WTC11 (cell line): ENCODE results near the gene METTL1. TPM values are rescaled to one million over a fixed set of nuclear protein-coding genes. Genes with fewer than 3 reads are reported as not detected.

Experiments used
- ATAC-seq: fragments of 200-7000 bp; cut with Tn5 transposase; 2 replicates; pipeline ENCODE4 v1.10.0; 2021; ENCODE audit warnings: mild to moderate bottlenecking, moderate library complexity
- CTCF ChIA-PET: fragments of 300-600 bp; sonication (Branson Sonifier 250); formaldehyde crosslinking; loops from one replicate; lab custom pipeline; 2021; ENCODE audit warnings: antibody characterized with exemption; lab: Charles Lee
- POLR2A ChIA-PET: fragments of 350-600 bp; sonication (Branson Sonifier 250); formaldehyde crosslinking; loops from one replicate; lab custom pipeline; 2021; ENCODE audit warnings: antibody characterized with exemption; lab: Charles Lee
- DNase-seq: peaks from one replicate; pipeline ENCODE4 v3.0.0; 2021; ENCODE audit warnings: low spot score
- H3K27ac Mint-ChIP-seq: 2 replicates; pipeline ENCODE4 v1.8.0; 2021; ENCODE audit warnings: mixed read lengths
- H3K27me3 Mint-ChIP-seq: 2 replicates; pipeline ENCODE4 v1.8.0; 2021; ENCODE audit warnings: low read depth, mild to moderate bottlenecking, moderate library complexity, mixed read lengths
- H3K36me3 Mint-ChIP-seq: 2 replicates; pipeline ENCODE4 v1.8.0; 2021; ENCODE audit warnings: mixed read lengths
- H3K4me1 Mint-ChIP-seq: 2 replicates; pipeline ENCODE4 v1.8.0; 2022; ENCODE audit warnings: mixed read lengths
- H3K4me3 Mint-ChIP-seq: 2 replicates; pipeline ENCODE4 v1.8.0; 2021; ENCODE audit warnings: mild to moderate bottlenecking, moderate library complexity, mixed read lengths
- H3K9me3 Mint-ChIP-seq: 2 replicates; pipeline ENCODE4 v1.8.0; 2021; ENCODE audit warnings: mixed read lengths
- AR ChIP-seq: fragments of 250-450 bp; sonication (Bioruptor Pico); IDR thresholded peaks from 2 replicates; pipeline ENCODE4 v1.9.0; 2021; ENCODE audit warnings: mild to moderate bottlenecking
- ARID4B ChIP-seq: sonication (generic); formaldehyde crosslinking; IDR thresholded peaks from 2 replicates; pipeline ENCODE4 v1.8.0; 2023; ENCODE audit warnings: missing genetic modification reagents, mild to moderate bottlenecking, borderline replicate concordance
- ATF1 ChIP-seq: sonication (generic); formaldehyde crosslinking; IDR thresholded peaks from 2 replicates; pipeline ENCODE4 v1.8.1; 2023; ENCODE audit warnings: mild to moderate bottlenecking, moderate library complexity, missing genetic modification reagents
- CDX4 ChIP-seq: fragments of 250-450 bp; sonication (Bioruptor Pico); IDR thresholded peaks from 2 replicates; pipeline ENCODE4 v1.9.0; 2021; ENCODE audit warnings: moderate library complexity, mild to moderate bottlenecking, inconsistent platforms, borderline replicate concordance
- CREB1 ChIP-seq: sonication (generic); formaldehyde crosslinking; IDR thresholded peaks from 2 replicates; pipeline ENCODE4 v1.8.0; 2023; ENCODE audit warnings: mild to moderate bottlenecking, missing genetic modification reagents
- CREM ChIP-seq: sonication (generic); formaldehyde crosslinking; IDR thresholded peaks from 2 replicates; pipeline ENCODE4 v1.8.1; 2022; ENCODE audit warnings: mild to moderate bottlenecking, missing genetic modification reagents, moderate library complexity
- ESRRA ChIP-seq: sonication (generic); formaldehyde crosslinking; IDR thresholded peaks from 2 replicates; pipeline ENCODE4 v1.8.1; 2022; ENCODE audit warnings: mild to moderate bottlenecking, missing genetic modification reagents, borderline replicate concordance
- IRF1 ChIP-seq: sonication (generic); formaldehyde crosslinking; IDR thresholded peaks from 2 replicates; pipeline ENCODE4 v1.8.0; 2023; ENCODE audit warnings: missing genetic modification reagents
- IRF2 ChIP-seq: sonication (generic); formaldehyde crosslinking; IDR thresholded peaks from 2 replicates; pipeline ENCODE4 v1.8.0; 2022; ENCODE audit warnings: low read depth, missing genetic modification reagents, borderline replicate concordance
- MAX ChIP-seq: sonication (generic); formaldehyde crosslinking; IDR thresholded peaks from 2 replicates; pipeline ENCODE4 v1.8.0; 2022; ENCODE audit warnings: mild to moderate bottlenecking, missing genetic modification reagents
- MLX ChIP-seq: sonication (generic); formaldehyde crosslinking; IDR thresholded peaks from 2 replicates; pipeline ENCODE4 v1.8.1; 2023; ENCODE audit warnings: mild to moderate bottlenecking, missing genetic modification reagents, moderate library complexity
- MXD4 ChIP-seq: fragments of 250-450 bp; sonication (Bioruptor Pico); IDR thresholded peaks from 2 replicates; pipeline ENCODE4 v1.8.0; 2021; ENCODE audit warnings: mild to moderate bottlenecking, moderate library complexity, borderline replicate concordance
- MYBL2 ChIP-seq: sonication (generic); formaldehyde crosslinking; IDR thresholded peaks from 2 replicates; pipeline ENCODE4 v1.8.1; 2023; ENCODE audit warnings: mild to moderate bottlenecking, moderate library complexity, missing genetic modification reagents
- NR3C1 ChIP-seq: sonication (generic); formaldehyde crosslinking; conservative IDR thresholded peaks from 2 replicates; pipeline ENCODE4 v1.8.1; 2023; ENCODE audit warnings: low read depth, mild to moderate bottlenecking, missing genetic modification reagents
- TEAD4 ChIP-seq: sonication (generic); formaldehyde crosslinking; IDR thresholded peaks from 2 replicates; pipeline ENCODE4 v1.8.0; 2022; ENCODE audit warnings: mild to moderate bottlenecking, missing genetic modification reagents
- TP53 ChIP-seq: sonication (generic); formaldehyde crosslinking; IDR thresholded peaks from 2 replicates; pipeline ENCODE4 v1.8.1; 2023; ENCODE audit warnings: mild to moderate bottlenecking, missing genetic modification reagents
- USF2 ChIP-seq: sonication (generic); formaldehyde crosslinking; IDR thresholded peaks from 2 replicates; pipeline ENCODE4 v1.8.1; 2023; ENCODE audit warnings: mild to moderate bottlenecking, missing genetic modification reagents, moderate library complexity
- ZMAT4 ChIP-seq: fragments of 250-450 bp; sonication (Bioruptor Pico); IDR thresholded peaks from 2 replicates; pipeline ENCODE4 v1.9.0; 2021; ENCODE audit warnings: mild to moderate bottlenecking
- ZNF263 ChIP-seq: sonication (generic); formaldehyde crosslinking; IDR thresholded peaks from 2 replicates; pipeline ENCODE4 v1.8.1; 2022; ENCODE audit warnings: low read depth, mild to moderate bottlenecking, moderate library complexity, missing genetic modification reagents
- ZNF671 ChIP-seq: fragments of 250-450 bp; sonication (Bioruptor Pico); IDR thresholded peaks from 2 replicates; pipeline ENCODE4 v1.8.0; 2021; ENCODE audit warnings: mild to moderate bottlenecking
- total RNA-seq: library from RNA; stranded (reverse); gene quantifications from 3 replicates; pipeline ENCODE4 v1.2.3, GENCODE V29; 2021

The METTL1 gene
- total RNA-seq, 1 experiment from 2014 or later, result 25.5 TPM

- TF ChIP-seq CREM (CRISPR knock-in tag) (no peak), TEAD4 (CRISPR knock-in tag) (no peak), CREB1 (no peak), IRF1 (no peak)
Measured at GRCh38 chr12:57776247-57776587, 4.3 kb upstream of the METTL1 start (continued).

- no peak for TF ChIP-seq CREM (CRISPR knock-in tag)
- no peak for TF ChIP-seq ARID4B (CRISPR knock-in tag)
- TF ChIP-seq ZNF671 (CRISPR knock-in tag), result no peak
- TF ChIP-seq AR, result no peak
- ATAC-seq, result no peak
- Mint-ChIP-seq H3K27me3 (peaks cover 16% of the 10 kb centered on the region), H3K36me3 (peaks cover under 1% of the 10 kb centered on the region; the same call in 1 of the 2 replicates), H3K4me1 (peaks cover 6% of the 10 kb centered on the region; the same call in 1 of the 2 replicates), H3K9me3 (no peaks in the 10 kb centered on the region), H3K27ac (no peak overlapping the region), H3K4me3 (no peak overlapping the region)
- DNase-seq, result no peak
- POLR2A ChIA-PET, result no interaction called here
- CTCF ChIA-PET, result interaction anchor here (0.9 to 2.0 kb wide), 3 partner anchors 10 to 28 kb away, joined by 4 to 8 read pairs (median 5); no protein-coding TSS in a partner anchor
Measured at GRCh38 chr12:57775563-57776246, 3.8 kb upstream of the METTL1 start.

- H3K4me1 Mint-ChIP-seq, result peaks cover 6% of the 10 kb centered on the region; the same call in 1 of the 2 replicates
- no peak for ATAC-seq
- CTCF ChIA-PET, result interaction anchor here (0.9 to 2.0 kb wide), 4 partner anchors 9 to 142 kb away, joined by 3 to 8 read pairs (median 4); partner anchors contain the start of gene B4GALNT1
- TF ChIP-seq MLX (CRISPR knock-in tag), result no peak
- no peak for TF ChIP-seq MAX (CRISPR knock-in tag)
- no peak for TF ChIP-seq MXD4 (CRISPR knock-in tag)
- TF ChIP-seq IRF2 (CRISPR knock-in tag), result no peak
- no peak for TF ChIP-seq TP53 (CRISPR knock-in tag)
- no peak for TF ChIP-seq ATF1 (CRISPR knock-in tag)
- TF ChIP-seq USF2 (CRISPR knock-in tag), result no peak
- TF ChIP-seq ZMAT4, result no peak
- TF ChIP-seq CDX4, result no peak
- TF ChIP-seq MYBL2 (CRISPR knock-in tag), result no peak
- no peak for TF ChIP-seq ZNF263 (CRISPR knock-in tag)
- TF ChIP-seq NR3C1, result no peak
- no peak for TF ChIP-seq ESRRA
Measured at GRCh38 chr12:57775044-57775443, 3.1 kb upstream of the METTL1 start.

More at GRCh38 chr12:57775044-57775443, 3.1 kb upstream of the METTL1 start:
- Mint-ChIP-seq H3K9me3 (no peaks in the 10 kb centered on the region), H3K4me3 (no peak overlapping the region), H3K36me3 (peaks cover 6% of the 10 kb centered on the region; the same call in 1 of the 2 replicates), H3K27ac (no peak overlapping the region), H3K27me3 (peaks cover 16% of the 10 kb centered on the region)
- no peak for DNase-seq
- POLR2A ChIA-PET, result no interaction called here
